Activated naive CD8-positive, alpha-beta T cell treated with anti-CD3 and anti-CD28 coated beads, Interleukin-2, amount 10 ng/mL, durations not matched to agents 7 days and 5 days (primary cell): ENCODE measurements around the gene BOLL. TPM values are rescaled to one million over a fixed set of nuclear protein-coding genes. Genes with fewer than 3 reads are reported as not detected.

Source experiments
- total RNA-seq, 2 experiments: library from RNA; stranded (reverse); gene quantifications; one replicate each; pipeline ENCODE4 v1.2.3, GENCODE V29; 2021

Gene BOLL
- total RNA-seq, 2 experiments from 2014 or later: not detected

Other genes with a start within 250 kb of the BOLL start
- under 1 TPM; 0.08 to 0.88 TPM for gene RFTN2, start 109.7 kb downstream of the BOLL start, total RNA-seq
- 10 to 100 TPM; 13.7 to 16.0 TPM for gene MARS2, start 80.0 kb downstream of the BOLL start, total RNA-seq
- gene PLCL1, start 19.3 kb upstream of the BOLL start, total RNA-seq: 1 to 10 TPM; 1.2 to 1.3 TPM